Adrenal gland (tissue), 5 donors: ENCODE data around the gene IFNAR1.
A peak's percentile ranks its signal among the peaks of the same experiment; 100 is the strongest.

ENCODE experiments used
- POLR2A ChIP-seq, 2 donors: fragments of 450-650 bp; IDR thresholded peaks; one replicate each; pipeline ENCODE4 v1.6.1; 2017; ENCODE audit warnings: antibody characterized with exemption in 2 of 2, mild to moderate bottlenecking in 2 of 2, moderate library complexity in 1 of 2
- TF ChIP-seq, protein P1 (sequence below), 6 experiments: fragments of 450-650 bp in 4 of 6; fragments of 200-600 bp in 2 of 6; sonication (generic) in 1 of 6; IDR thresholded peaks; 1 replicate in 5 of 6; 2 replicates in 1 of 6; pipeline versions ENCODE4 v1.5.1 to v1.8.0; 2016 to 2021; ENCODE audit warnings: antibody characterized with exemption in 6 of 6, mild to moderate bottlenecking in 2 of 6, moderate library complexity in 1 of 6
- donor health status: DM: no; HTN: no; CAD: no.

DNA sequence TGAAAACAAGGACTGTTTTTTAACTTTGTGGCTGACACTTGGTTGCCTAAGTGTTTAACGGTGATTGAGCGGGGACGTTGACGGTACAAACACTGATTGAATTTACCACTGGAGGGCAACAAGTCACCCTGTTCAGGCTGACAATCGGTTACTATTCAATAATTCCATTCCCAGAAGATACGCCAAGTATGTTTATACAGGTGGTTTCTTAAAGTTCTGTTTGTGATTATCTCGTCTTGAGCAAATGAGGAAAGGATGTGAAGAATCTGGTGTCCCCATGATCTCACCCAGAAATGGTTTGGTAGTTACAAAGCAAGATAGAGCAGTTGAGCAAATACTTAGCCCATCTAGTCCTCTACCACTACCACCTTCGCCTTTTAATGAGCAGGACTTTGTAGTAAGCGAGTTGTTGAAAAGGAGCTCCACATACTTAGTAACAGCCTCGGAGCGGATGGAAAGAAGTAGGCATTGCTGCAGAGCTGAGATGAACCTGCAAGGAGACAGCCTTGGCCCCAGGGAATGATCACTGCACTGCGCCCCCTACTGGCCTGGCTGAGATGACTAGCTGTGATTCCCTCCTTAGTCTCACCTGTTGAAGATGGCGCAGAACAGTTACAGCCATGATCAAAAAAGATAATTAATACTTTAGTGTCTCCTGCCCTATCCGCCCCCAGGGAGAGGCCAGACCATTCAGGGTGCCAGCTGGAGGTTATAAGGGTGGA lies 36.3 kb downstream of the IFNAR1 start:
- TF ChIP-seq, protein P1, sequence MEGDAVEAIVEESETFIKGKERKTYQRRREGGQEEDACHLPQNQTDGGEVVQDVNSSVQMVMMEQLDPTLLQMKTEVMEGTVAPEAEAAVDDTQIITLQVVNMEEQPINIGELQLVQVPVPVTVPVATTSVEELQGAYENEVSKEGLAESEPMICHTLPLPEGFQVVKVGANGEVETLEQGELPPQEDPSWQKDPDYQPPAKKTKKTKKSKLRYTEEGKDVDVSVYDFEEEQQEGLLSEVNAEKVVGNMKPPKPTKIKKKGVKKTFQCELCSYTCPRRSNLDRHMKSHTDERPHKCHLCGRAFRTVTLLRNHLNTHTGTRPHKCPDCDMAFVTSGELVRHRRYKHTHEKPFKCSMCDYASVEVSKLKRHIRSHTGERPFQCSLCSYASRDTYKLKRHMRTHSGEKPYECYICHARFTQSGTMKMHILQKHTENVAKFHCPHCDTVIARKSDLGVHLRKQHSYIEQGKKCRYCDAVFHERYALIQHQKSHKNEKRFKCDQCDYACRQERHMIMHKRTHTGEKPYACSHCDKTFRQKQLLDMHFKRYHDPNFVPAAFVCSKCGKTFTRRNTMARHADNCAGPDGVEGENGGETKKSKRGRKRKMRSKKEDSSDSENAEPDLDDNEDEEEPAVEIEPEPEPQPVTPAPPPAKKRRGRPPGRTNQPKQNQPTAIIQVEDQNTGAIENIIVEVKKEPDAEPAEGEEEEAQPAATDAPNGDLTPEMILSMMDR (IDR thresholded peaks at IDR 0.05), result peak; percentile 73 to 90 (median 82)
- TF ChIP-seq POLR2A (IDR thresholded peaks at IDR 0.05), result no peak
